ENCODE results near the gene SLC51B.
"Not testable (repeated sequence)": the region's sequence is repeated elsewhere in the genome, so short reads cannot be mapped to it uniquely, and the experiment has no call there.

The SLC51B gene

GRCh38 chr15:65084500-65085206 lies 39.5 kb downstream of the SLC51B start:
- no peak for DNase-seq (ENCODE audit: low read depth)

- no peak for DNase-seq (ENCODE audit: low read depth)
Observed at GRCh38 chr15:65085207-65085753, 40.1 kb downstream of the SLC51B start.

- DNase-seq (ENCODE audit: low read depth) = peak; percentile 11
Observed at GRCh38 chr15:65085990-65086679, 40.9 kb downstream of the SLC51B start.

- no peak for DNase-seq (ENCODE audit: low read depth)
Observed at GRCh38 chr15:65086680-65087111, 41.5 kb downstream of the SLC51B start.

GRCh38 chr15:65087411-65087810 lies 42.2 kb downstream of the SLC51B start:
- no peak for DNase-seq (ENCODE audit: low read depth)

- DNase-seq (ENCODE audit: low read depth) = no peak
Observed at GRCh38 chr15:65087873-65088642, 42.9 kb downstream of the SLC51B start.

- DNase-seq (ENCODE audit: low read depth) = no peak
Observed at GRCh38 chr15:65088643-65089021, 43.4 kb downstream of the SLC51B start.

- peak; percentile 58 for DNase-seq (ENCODE audit: low read depth)
Observed at GRCh38 chr15:65089206-65089824, 44.1 kb downstream of the SLC51B start.

- no peak for DNase-seq (ENCODE audit: low read depth)
Observed at GRCh38 chr15:65091946-65092770, 47.0 kb downstream of the SLC51B start.

GRCh38 chr15:65092911-65093792 lies 48.0 kb downstream of the SLC51B start:
- no peak for DNase-seq (ENCODE audit: low read depth)

- not testable (repeated sequence) for DNase-seq (ENCODE audit: low read depth)
Observed at GRCh38 chr15:65093793-65094170, 48.6 kb downstream of the SLC51B start.

- peak; percentile 84 for DNase-seq (ENCODE audit: low read depth)
Observed at GRCh38 chr15:65094294-65094995, 49.3 kb downstream of the SLC51B start.

- peak; percentile 65 for DNase-seq (ENCODE audit: low read depth)
Observed at GRCh38 chr15:65095011-65095746, 50.0 kb downstream of the SLC51B start.

GRCh38 chr15:65095747-65096104 lies 50.5 kb downstream of the SLC51B start:
- no peak for DNase-seq (ENCODE audit: low read depth)

- peak; percentile 49 for DNase-seq (ENCODE audit: low read depth)
Observed at GRCh38 chr15:65096481-65097385, 51.5 kb downstream of the SLC51B start.

- DNase-seq (ENCODE audit: low read depth) = no peak
Observed at GRCh38 chr15:65097651-65098263, 52.6 kb downstream of the SLC51B start.

- DNase-seq (ENCODE audit: low read depth) = no peak
Observed at GRCh38 chr15:65099336-65099735, 54.1 kb downstream of the SLC51B start.

All from amniotic epithelial cell (primary cell).